HG03432 (cell line): ENCODE measurements around the gene VAV2.
"Not testable (repeated sequence)": the region's sequence is repeated elsewhere in the genome, so short reads cannot be mapped to it uniquely, and the experiment has no call there.

Source experiments
- ATAC-seq: cut with Tn5 transposase; IDR thresholded peaks from one replicate; pipeline ENCODE4 v1.9.1; 2021; ENCODE audit warnings: mild to moderate bottlenecking, moderate library complexity; ENCODE audit not compliant: unreplicated experiment

VAV2 gene

GRCh38 chr9:133775951-133776905 is 215.9 kb downstream of the VAV2 start:
- no peak for ATAC-seq

DNA sequence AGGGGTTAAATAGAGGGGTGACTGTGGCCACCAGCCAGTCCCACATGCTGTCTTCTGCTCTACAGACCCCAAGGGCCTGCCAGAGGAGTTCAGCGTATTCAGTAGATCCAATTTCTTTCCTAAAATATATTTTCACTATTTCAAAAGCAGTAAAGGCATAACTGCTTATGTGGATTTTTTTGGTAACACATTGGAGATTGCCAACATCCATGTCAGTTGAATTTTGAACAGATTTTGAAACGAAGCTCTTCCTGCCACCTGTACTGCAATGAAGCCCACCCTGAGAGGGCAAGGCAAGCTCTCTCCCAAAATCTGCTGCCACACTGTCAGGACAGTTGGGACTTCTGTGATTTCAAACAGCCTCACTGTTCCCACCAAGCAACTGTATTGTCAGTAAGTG is 216.8 kb downstream of the VAV2 start:
- no peak for ATAC-seq

- no peak for ATAC-seq
These were observed 217.3 kb downstream of the VAV2 start for GRCh38 chr9:133774799-133775198.

DNA sequence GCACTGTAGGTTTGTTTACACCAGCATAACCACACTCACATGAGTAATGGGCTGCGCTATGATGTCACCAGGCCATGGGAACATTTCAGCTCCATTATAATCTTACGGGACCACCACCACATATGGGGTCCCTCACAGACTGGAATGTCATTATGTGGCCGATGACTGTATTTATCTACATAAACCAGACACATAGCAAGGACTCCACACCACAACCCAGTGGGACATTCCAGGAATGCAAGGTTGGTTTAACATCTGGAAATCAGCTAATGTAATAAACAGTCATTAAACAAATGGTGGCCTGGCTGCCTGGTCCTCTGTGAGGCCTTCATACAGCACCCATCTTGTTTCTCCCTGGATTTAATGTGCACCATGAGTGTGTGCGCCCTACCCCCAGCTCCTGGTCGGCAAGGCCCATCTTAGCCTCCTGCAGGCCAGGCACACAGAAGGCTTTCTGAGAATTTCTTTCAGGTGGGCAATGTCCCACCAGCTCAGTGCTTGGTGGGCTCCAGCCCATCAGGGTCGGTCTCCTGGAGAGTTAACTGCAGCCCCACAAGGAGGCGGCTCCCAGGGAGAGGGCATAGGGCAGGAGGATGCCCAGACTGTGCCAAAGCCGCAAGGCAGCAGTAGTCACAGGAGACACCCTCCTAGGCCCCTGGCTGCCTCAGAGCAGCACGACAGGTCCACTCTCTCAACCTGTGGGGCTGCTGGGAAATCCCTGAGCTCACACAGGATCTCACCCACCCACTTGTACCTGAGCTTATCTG is 218.1 kb downstream of the VAV2 start:
- no peak for ATAC-seq

GRCh38 chr9:133772581-133772980 is 219.5 kb downstream of the VAV2 start:
- no peak for ATAC-seq

GRCh38 chr9:133771486-133772482 is 220.3 kb downstream of the VAV2 start:
- ATAC-seq = no peak

- ATAC-seq = no peak
These were observed 221.9 kb downstream of the VAV2 start for GRCh38 chr9:133770076-133770777.

GRCh38 chr9:133769511-133770075 is 222.5 kb downstream of the VAV2 start:
- no peak for ATAC-seq

GRCh38 chr9:133768859-133769510 is 223.1 kb downstream of the VAV2 start:
- no peak for ATAC-seq

DNA sequence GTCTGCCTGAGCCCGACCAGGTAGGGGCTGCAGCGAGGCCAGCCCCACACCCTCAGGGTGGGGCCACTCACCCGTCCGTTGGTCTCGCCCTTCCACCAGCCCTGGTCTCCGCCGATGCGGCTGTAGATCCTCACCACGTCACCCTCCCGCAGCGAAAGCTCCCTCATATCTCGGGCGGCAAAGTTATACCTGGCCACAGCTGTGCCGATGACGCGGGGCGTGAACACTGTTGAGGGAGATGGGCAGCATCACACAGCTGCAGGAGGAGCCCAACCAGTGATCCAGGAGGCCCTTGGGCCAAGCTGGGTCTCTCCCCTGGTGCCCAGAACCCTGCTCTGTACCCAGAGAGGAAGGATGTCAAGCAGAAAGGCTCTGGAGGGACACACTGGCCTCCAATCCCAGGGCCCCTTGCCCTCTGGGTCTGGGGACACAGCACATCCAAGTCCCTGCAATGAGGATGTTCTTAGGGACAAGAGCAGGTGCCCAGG is 223.7 kb downstream of the VAV2 start:
- no peak for ATAC-seq

DNA sequence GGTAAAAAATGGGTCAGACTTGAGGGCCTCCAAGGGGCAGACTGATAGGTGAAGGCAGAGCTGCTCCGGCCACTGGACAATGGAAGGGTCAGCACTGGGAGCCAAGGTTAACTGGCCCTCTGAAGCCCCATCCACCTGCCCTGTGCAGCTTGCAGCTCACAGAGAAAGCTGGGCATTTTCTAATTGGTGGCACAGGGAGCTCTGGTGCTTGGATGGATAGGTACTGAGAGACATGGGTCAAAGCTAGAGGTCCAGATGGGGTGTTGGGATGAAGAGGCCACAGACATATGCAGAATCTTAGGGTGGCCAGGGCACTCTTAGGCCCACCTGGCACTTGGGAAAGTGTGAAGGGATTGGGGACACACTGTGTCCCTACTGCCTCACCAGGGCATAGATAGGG is 224.5 kb downstream of the VAV2 start:
- no peak for ATAC-seq

DNA sequence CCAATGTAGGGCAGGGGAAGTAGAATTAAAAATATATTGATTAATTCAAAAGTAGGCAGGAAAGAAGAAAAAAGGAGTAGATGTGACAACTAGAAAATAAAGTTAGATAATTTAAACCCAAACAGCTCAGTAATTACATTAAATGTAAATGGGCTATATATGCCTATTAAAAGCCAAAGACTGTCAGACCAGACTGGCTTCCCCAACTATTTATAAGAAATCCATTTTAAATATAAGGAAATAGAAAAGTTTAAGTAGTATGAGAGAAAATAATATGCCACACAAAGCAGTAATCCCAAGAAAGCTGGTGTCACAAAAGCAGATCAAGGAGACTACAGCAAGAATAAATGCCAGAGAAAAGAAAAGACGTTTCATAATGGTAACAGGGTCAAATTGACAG is 225.1 kb downstream of the VAV2 start:
- no peak for ATAC-seq

- ATAC-seq = not testable (repeated sequence)
These were observed 225.9 kb downstream of the VAV2 start for GRCh38 chr9:133766234-133766633.

DNA sequence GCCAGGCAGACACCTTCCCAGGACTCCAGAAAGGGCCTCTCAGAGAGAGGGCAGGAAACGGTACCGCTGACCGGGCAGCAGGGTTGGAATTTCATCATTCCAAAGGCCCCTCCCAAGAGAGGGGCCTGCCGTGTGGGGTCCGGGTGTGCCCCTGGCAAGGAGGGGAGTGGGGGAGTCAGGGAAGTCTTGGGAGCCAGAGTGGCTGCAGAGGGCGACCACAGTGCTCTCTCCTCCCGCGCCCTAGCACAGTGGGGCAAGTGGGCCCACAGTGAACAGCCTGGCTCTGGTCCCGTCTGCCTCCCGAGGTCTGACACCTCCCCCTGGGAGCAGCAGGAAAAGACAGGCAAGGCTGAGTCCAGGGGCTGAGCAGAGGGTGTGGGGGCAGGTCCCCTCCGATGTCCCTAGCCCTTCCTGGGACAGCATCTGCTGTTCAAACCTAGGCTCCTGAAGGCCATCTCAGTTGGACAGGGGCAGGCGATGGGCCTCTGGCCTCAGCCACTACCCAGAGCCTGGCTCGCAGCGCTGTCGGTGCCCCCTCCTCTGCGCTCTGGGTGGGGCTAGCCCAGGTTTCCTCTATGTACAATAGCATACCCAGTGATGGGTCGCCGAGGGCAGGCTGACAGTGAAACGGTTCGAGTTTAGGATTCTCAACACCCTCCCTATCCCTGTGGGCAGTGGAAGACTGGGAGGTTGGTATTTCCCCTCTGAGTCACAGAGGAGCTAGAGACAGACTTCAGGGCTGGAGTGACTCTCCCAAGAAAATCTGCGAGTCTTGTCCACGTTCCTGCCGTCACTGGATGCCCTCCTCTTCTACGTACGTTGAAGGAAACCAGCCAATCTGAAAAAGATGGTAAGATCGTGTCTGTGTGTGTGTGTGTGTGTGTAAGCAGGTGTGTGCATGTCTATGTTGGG is 228.6 kb downstream of the VAV2 start:
- ATAC-seq = no peak

DNA sequence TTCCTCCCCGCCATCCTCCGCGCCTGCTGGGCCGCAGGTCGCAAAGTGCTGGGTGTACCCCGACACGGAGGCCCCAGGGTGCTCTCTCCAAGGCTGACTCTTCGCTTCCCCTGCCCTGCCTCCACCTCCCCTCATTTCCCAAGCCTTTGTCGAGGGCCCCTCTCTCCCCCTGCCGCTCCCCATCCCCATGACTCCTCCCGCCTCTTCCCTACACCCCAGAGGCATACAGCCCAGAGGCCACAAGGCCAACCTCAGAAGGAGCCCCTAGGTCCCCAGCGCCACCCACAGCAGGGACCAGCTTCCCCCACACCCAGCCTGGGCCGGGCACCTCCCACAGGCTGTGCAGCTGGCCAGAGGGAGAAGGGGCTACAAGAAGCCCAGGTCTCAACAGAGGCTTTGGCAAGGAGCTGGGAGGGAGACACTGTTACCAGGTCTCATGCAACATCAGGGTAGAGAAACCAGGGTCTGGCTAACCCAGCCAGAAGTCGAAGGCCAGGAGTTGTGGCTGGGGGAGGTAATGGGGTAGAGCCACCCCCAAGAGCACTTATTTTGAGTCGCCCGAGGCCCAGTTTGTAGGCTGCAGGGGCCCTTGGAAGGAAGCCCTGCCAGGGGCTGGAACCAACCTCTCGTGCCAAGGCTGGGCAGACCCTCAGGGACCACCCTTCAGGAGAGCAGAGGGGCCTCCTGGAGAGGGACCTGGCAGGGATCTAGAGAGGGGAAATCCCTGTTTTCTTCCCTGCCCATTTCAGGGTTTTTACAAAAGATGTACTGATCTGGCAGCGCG is 229.4 kb downstream of the VAV2 start:
- ATAC-seq = no peak

GRCh38 chr9:133761641-133762248 is 230.4 kb downstream of the VAV2 start:
- ATAC-seq = no peak
